Chondrocyte (in vitro differentiated cells): ENCODE measurements around the gene MRC1. TPM values are rescaled to one million over a fixed set of nuclear protein-coding genes. Genes with fewer than 3 reads are reported as not detected.

Source experiments
- DNase-seq: peaks from one replicate; pipeline ENCODE4 v3.0.0; 2021; ENCODE audit warnings: mixed read lengths, low spot score
- H3K27ac Mint-ChIP-seq: one replicate; pipeline ENCODE4 v1.8.0; 2021; ENCODE audit warnings: mild to moderate bottlenecking, moderate library complexity, mixed read lengths; ENCODE audit not compliant: unreplicated experiment
- H3K27me3 Mint-ChIP-seq: 2 replicates; pipeline ENCODE4 v1.8.0; 2021; ENCODE audit warnings: low read depth, mixed read lengths
- H3K36me3 Mint-ChIP-seq: 2 replicates; pipeline ENCODE4 v1.8.0; 2021; ENCODE audit warnings: low read depth, mixed read lengths
- H3K4me1 Mint-ChIP-seq: 2 replicates; pipeline ENCODE4 v1.8.0; 2021; ENCODE audit warnings: low read depth, mild to moderate bottlenecking, mixed read lengths
- H3K4me3 Mint-ChIP-seq: one replicate; pipeline ENCODE4 v1.8.0; 2021; ENCODE audit warnings: mild to moderate bottlenecking, moderate library complexity, mixed read lengths; ENCODE audit not compliant: unreplicated experiment
- H3K9me3 Mint-ChIP-seq: 2 replicates; pipeline ENCODE4 v1.8.0; 2021; ENCODE audit warnings: low read depth, mixed read lengths
- CTCF ChIP-seq: fragments of 200-600 bp; sonication (generic); IDR thresholded peaks from 2 replicates; pipeline ENCODE4 v1.5.0; 2021; ENCODE audit warnings: antibody characterized with exemption, mild to moderate bottlenecking, moderate library complexity
- long read RNA-seq: library from polyadenylated mRNA; stranded (forward); transcript quantifications from one replicate; pipeline ENCODE4 v2.0.0, GENCODE V29; 2021
- total RNA-seq: library from RNA; stranded (reverse); gene quantifications from 3 replicates; pipeline ENCODE4 v1.2.1, GENCODE V29; 2021

The MRC1 gene
- 0.07 TPM in 1 of 3 replicates, not detected in the others for total RNA-seq
- long read RNA-seq: 0 reads

DNA sequence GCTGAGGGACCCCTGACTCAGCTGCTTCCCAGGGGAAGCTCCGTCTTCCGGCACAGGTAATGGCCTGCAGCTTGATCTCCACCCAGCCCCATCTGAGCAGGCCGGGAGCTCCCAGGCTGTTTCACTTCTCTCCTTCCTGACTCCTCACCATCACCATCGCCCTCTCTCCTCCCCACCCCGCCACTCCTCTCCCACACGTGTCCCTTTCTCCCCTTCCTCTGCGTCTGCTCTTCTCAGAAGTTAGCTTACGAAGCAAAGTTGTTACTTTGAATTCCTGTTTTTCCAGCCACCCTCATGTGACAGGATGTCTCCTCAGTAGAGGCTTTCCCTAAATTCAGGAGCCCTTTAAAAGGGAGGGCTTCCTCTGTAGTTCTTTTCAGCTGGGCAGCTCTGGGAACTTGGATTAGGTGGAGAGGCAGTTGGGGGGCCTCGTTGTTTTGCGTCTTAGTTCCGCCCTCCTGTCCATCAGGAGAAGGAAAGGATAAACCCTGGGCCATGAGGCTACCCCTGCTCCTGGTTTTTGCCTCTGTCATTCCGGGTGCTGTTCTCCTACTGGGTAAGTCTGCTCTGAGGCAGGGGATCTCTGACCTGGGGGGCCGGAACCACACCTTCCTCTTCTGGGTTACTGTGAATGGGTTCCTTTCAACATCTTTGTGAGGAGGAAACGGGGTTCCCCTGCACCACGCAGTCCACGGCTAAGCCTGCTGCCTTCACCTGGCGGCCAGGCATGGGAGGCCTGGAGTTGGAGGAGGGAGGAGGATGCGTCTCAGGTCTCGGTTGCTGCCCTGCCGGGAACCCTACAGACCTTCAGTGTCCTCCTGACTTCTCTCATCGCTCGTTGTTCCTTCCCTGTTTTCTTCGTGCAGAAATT is at the start of gene MRC1:
MRC1 (plus strand) TSS at position 378 of the 871 bp plus-strand sequence; CDS start at position 496, 118 bp downstream.
- H3K4me1 Mint-ChIP-seq: no peaks in the 10 kb centered on the region

GRCh38 chr10:17764142-17764541 is 45.0 kb upstream of the MRC1 start:
- no peaks in the 10 kb centered on the region for H3K4me1 Mint-ChIP-seq
- H3K27me3 Mint-ChIP-seq: no peaks in the 10 kb centered on the region
- DNase-seq: no peak
- H3K4me3 Mint-ChIP-seq: no peak overlapping the region
- no peak overlapping the region for H3K27ac Mint-ChIP-seq
- TF ChIP-seq CTCF: no peak
- H3K36me3 Mint-ChIP-seq: peaks cover 7% of the 10 kb centered on the region
- peaks cover 11% of the 10 kb centered on the region for H3K9me3 Mint-ChIP-seq

More for the DNA sequence above, at the start of gene MRC1:
- DNase-seq: no peak
- Mint-ChIP-seq H3K27ac (no peak within 1 kb of the TSS), H3K9me3 (peaks cover 5% of the 10 kb centered on the region), H3K36me3 (no peaks in the 10 kb centered on the region), H3K27me3 (peaks cover 4% of the 10 kb centered on the region), H3K4me3 (no peak within 1 kb of the TSS)
- TF ChIP-seq CTCF: no peak

- Mint-ChIP-seq H3K4me3 (no peak overlapping the region), H3K27ac (no peak overlapping the region), H3K36me3 (peaks cover 6% of the 10 kb centered on the region), H3K4me1 (no peaks in the 10 kb centered on the region), H3K27me3 (no peaks in the 10 kb centered on the region), H3K9me3 (peaks cover 11% of the 10 kb centered on the region)
- TF ChIP-seq CTCF: no peak
- no peak for DNase-seq
These were observed 43.5 kb upstream of the MRC1 start for GRCh38 chr10:17765602-17766001.

DNA sequence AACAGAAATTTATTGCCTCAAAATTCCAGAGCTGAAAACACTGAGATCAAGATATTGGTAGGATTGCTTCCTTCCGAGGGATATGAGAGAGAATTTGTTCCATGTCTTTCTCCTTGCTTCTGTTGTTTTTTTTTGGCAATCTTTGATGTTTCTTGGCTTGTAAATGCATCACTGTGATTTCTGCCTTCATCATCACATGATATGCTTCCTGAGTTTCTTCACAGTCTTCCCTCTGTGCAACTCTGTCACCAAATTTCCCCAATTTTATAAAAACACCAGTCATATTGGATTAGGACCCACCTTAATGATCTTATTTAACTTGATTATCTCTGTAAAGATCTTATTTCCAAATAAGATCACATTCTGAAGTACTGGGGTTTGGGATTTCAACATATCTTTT is 42.4 kb upstream of the MRC1 start:
- DNase-seq: no peak
- H3K4me3 Mint-ChIP-seq: no peak overlapping the region
- no peak for TF ChIP-seq CTCF
- H3K27me3 Mint-ChIP-seq: no peaks in the 10 kb centered on the region
- peaks cover 11% of the 10 kb centered on the region for H3K9me3 Mint-ChIP-seq
- no peak overlapping the region for H3K27ac Mint-ChIP-seq
- peaks cover 3% of the 10 kb centered on the region for H3K36me3 Mint-ChIP-seq
- no peaks in the 10 kb centered on the region for H3K4me1 Mint-ChIP-seq

DNA sequence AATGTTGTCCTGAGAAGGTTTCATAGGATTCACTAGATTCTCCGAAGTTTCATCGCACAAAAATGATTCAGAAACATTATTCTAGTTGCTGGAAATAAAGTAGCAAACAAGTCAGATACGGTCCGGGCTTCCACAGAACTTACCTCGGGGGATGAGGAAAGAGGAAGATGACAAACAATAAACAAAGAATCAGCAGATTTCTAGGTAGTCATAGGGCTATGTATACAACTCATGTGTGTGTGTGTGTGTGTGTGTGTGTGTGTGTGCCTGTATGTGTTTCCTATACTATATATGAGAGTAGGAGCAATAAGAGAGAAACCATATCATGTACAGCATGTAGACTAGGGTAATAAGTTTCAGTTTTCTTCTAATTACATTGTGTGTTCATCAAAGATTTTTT is 40.7 kb upstream of the MRC1 start:
- DNase-seq: no peak
- H3K9me3 Mint-ChIP-seq: peaks cover 11% of the 10 kb centered on the region
- H3K4me1 Mint-ChIP-seq: no peaks in the 10 kb centered on the region
- H3K27ac Mint-ChIP-seq: no peak overlapping the region
- TF ChIP-seq CTCF: no peak
- H3K36me3 Mint-ChIP-seq: peaks cover 3% of the 10 kb centered on the region
- no peaks in the 10 kb centered on the region for H3K27me3 Mint-ChIP-seq
- no peak overlapping the region for H3K4me3 Mint-ChIP-seq
